Left ventricle myocardium inferior (tissue), 1 donor: ENCODE measurements around the gene CAMSAP3. TPM values are rescaled to one million over a fixed set of nuclear protein-coding genes. Genes with fewer than 3 reads are reported as not detected.

Experiments
- DNase-seq: peaks from one replicate; pipeline ENCODE4 v3.0.0-alpha.2; 2020
- H3K27ac ChIP-seq: fragments of 200-600 bp; replicated peaks from 2 replicates; pipeline ENCODE4 v1.8.0; 2021
- H3K27me3 ChIP-seq: fragments of 200-600 bp; 2 replicates; pipeline ENCODE4 v1.8.0; 2021; ENCODE audit warnings: low read depth
- H3K36me3 ChIP-seq: fragments of 200-600 bp; 2 replicates; pipeline ENCODE4 v1.8.0; 2021
- H3K4me1 ChIP-seq: fragments of 200-600 bp; 2 replicates; pipeline ENCODE4 v1.8.0; 2021
- H3K4me3 ChIP-seq: fragments of 200-600 bp; 2 replicates; pipeline ENCODE4 v1.8.0; 2021; ENCODE audit warnings: mild to moderate bottlenecking, moderate library complexity
- H3K9me3 ChIP-seq: fragments of 200-600 bp; replicated peaks from 2 replicates; pipeline ENCODE4 v1.8.0; 2021
- intact Hi-C: fragments of 100-400 bp; cut with micrococcal nuclease; formaldehyde crosslinking; loops from one replicate; pipeline ENCODE4 v1.11.0; 2022
- long read RNA-seq: library from polyadenylated mRNA; unstranded; transcript quantifications from one replicate; pipeline ENCODE4 v2.0.0, GENCODE V29; 2021
- total RNA-seq: library from RNA; stranded (reverse); fragmentation: NEBNext Ultra II Directional; extraction: Animal tissue kit (Norgen Biotek cat#: 25700); gene quantifications from one replicate; pipeline ENCODE4 v1.2.1, GENCODE V29; 2021
- TF ChIP-seq, protein P1 (sequence below): fragments of 200-600 bp; IDR thresholded peaks from 2 replicates; pipeline ENCODE4 v1.8.0; 2021; ENCODE audit warnings: antibody characterized with exemption, mild to moderate bottlenecking, borderline replicate concordance
- donor health status: DM: no; HTN: yes; CAD: no; lungs with severe emphysema.

CAMSAP3 gene, protein sequence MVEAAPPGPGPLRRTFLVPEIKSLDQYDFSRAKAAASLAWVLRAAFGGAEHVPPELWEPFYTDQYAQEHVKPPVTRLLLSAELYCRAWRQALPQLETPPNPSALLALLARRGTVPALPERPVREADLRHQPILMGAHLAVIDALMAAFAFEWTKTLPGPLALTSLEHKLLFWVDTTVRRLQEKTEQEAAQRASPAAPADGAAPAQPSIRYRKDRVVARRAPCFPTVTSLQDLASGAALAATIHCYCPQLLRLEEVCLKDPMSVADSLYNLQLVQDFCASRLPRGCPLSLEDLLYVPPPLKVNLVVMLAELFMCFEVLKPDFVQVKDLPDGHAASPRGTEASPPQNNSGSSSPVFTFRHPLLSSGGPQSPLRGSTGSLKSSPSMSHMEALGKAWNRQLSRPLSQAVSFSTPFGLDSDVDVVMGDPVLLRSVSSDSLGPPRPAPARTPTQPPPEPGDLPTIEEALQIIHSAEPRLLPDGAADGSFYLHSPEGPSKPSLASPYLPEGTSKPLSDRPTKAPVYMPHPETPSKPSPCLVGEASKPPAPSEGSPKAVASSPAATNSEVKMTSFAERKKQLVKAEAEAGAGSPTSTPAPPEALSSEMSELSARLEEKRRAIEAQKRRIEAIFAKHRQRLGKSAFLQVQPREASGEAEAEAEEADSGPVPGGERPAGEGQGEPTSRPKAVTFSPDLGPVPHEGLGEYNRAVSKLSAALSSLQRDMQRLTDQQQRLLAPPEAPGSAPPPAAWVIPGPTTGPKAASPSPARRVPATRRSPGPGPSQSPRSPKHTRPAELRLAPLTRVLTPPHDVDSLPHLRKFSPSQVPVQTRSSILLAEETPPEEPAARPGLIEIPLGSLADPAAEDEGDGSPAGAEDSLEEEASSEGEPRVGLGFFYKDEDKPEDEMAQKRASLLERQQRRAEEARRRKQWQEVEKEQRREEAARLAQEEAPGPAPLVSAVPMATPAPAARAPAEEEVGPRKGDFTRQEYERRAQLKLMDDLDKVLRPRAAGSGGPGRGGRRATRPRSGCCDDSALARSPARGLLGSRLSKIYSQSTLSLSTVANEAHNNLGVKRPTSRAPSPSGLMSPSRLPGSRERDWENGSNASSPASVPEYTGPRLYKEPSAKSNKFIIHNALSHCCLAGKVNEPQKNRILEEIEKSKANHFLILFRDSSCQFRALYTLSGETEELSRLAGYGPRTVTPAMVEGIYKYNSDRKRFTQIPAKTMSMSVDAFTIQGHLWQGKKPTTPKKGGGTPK
- 0.60 TPM for total RNA-seq
- long read RNA-seq, partial matches to known transcripts, result 1 of 1 reads
- long read RNA-seq, other reads (novel, unspliced or antisense), result 0 of 1 reads

DNA sequence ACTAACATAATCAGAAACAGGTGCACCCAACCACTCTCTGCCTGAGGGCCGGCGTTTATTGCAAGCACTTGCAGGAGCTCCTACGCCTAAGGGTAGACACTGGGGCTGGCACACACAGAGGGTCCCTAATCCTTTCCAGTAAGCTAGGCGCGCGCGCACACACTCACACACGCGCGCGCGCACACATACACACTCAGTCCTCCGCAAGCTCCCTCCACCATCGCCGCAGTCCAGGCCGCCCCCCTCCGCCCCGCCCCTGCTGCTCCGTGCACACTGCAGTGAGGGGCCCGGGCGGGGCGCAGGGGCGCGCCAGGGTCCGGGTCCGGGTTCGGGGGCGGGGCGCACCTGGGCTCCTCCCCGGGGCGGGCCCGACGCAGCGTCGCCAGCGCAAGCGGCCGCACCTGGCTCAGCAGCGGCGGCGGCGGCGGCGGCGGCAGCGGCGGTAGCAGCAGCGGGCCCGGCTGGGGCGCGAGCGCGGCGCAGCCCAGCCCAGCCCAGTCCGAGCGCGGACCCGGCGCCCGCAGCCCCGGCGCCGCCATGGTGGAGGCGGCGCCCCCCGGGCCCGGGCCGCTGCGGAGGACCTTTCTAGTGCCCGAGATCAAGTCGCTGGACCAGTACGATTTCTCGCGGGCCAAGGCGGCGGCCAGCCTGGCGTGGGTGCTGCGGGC lies at the start of gene CAMSAP3:
Gene CAMSAP3 (plus strand): TSS at position 398 of the 668 bp plus-strand sequence. CDS start 140 bp downstream, at position 538.
- Histone ChIP-seq H3K36me3 (no peaks in the 10 kb centered on the region), H3K27ac (no peak within 1 kb of the TSS), H3K27me3 (peaks cover 82% of the 10 kb centered on the region), H3K9me3 (no peaks in the 10 kb centered on the region), H3K4me3 (peak within 1 kb of the TSS; percentile 60), H3K4me1 (peaks cover 6% of the 10 kb centered on the region)
- intact Hi-C loops, result no loop called here
- DNase-seq, result no peak
- TF ChIP-seq, protein P1, sequence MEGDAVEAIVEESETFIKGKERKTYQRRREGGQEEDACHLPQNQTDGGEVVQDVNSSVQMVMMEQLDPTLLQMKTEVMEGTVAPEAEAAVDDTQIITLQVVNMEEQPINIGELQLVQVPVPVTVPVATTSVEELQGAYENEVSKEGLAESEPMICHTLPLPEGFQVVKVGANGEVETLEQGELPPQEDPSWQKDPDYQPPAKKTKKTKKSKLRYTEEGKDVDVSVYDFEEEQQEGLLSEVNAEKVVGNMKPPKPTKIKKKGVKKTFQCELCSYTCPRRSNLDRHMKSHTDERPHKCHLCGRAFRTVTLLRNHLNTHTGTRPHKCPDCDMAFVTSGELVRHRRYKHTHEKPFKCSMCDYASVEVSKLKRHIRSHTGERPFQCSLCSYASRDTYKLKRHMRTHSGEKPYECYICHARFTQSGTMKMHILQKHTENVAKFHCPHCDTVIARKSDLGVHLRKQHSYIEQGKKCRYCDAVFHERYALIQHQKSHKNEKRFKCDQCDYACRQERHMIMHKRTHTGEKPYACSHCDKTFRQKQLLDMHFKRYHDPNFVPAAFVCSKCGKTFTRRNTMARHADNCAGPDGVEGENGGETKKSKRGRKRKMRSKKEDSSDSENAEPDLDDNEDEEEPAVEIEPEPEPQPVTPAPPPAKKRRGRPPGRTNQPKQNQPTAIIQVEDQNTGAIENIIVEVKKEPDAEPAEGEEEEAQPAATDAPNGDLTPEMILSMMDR, result no peak

DNA sequence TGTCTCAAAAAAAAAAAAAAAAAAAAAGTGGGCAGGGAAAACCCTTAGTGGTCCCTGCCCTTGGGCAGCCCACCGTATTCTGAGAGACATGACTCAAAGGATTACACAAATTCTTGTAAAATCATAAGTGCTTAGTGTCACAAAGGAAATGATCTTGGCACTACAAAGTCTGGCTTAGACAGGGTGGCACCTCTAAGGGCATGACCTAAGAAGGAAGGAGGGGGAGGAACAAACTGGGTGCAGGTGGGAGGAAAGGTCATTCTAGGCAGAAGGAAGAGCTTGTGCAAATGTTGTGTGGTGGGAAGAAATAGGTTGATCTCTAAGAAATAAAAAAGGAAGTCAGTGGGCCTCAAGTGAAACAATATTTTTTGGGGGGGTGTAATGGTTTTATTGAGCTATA lies 49.8 kb upstream of the CAMSAP3 start:
- TF ChIP-seq, protein P1, result no peak
- no peak for DNase-seq
- Histone ChIP-seq H3K4me1 (no peaks in the 10 kb centered on the region), H3K27me3 (no peaks in the 10 kb centered on the region), H3K4me3 (no peak overlapping the region), H3K9me3 (no peaks in the 10 kb centered on the region), H3K36me3 (peaks cover 43% of the 10 kb centered on the region), H3K27ac (no peak overlapping the region)
- intact Hi-C loops, result no loop called here

DNA sequence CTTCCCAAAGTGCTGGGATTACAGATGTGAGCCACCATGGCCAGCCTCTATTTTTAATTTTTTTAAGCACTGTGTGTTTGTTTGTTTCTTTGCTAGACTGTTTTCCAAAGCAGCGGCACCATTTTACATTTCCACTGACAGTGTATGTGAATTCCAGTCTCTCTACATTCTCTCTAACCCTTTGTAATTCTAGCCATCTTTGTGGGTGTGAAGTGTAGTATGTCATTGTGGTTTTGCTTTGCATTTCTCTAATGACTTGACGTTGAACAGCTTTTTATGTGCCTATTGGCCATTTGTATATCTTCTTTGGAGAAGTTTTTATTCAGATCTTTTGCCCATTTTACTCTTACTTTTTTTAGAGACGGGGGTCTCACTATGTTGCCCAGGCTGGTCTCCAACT lies 48.5 kb upstream of the CAMSAP3 start:
- Histone ChIP-seq H3K36me3 (peaks cover 32% of the 10 kb centered on the region), H3K27ac (no peak overlapping the region), H3K27me3 (no peaks in the 10 kb centered on the region), H3K4me1 (peaks cover 3% of the 10 kb centered on the region), H3K9me3 (no peaks in the 10 kb centered on the region), H3K4me3 (no peak overlapping the region)
- no peak for DNase-seq
- TF ChIP-seq, protein P1, result no peak
- intact Hi-C loops, result no loop called here

DNA sequence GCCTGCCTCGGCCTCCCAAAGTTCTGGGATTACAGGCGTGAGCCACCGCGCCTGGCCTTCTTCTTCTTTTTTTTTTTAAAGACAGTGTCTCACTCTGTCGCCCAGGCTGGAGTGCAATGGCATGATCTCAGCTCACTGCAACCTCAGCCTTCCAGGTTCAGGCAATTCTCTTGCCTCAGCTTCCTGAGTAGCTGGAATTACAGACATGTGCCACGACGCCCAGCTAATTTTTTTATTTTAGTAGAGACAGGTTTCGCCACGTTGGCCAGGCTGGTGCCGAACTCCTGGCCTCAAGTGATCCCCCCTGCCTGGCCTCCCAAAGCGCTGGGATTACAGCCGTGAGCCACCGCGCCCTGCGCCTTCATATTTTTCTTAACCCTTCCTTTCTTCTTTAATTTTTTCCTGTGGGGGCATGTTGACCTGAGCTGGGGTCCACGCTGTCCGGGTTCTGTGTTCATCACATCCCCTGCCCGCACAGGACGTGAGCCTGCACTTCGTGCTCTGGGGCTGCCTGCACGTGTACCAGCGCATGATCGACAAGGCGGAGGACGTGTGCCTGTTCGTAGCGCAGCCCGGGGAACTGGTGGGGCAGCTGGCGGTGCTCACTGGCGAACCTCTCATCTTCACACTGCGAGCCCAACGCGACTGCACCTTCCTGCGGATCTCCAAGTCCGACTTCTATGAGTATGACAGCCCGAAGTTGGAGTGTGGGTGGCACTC lies 46.1 kb upstream of the CAMSAP3 start:
- Histone ChIP-seq H3K36me3 (peaks cover 30% of the 10 kb centered on the region), H3K27me3 (no peaks in the 10 kb centered on the region), H3K4me3 (no peak overlapping the region), H3K27ac (no peak overlapping the region), H3K9me3 (no peaks in the 10 kb centered on the region), H3K4me1 (peaks cover 3% of the 10 kb centered on the region)
- no peak for DNase-seq
- TF ChIP-seq, protein P1, result no peak
- intact Hi-C loops, result no loop called here
